HepG2 (cell line): ENCODE measurements around the gene ATL2. TPM values are rescaled to one million over a fixed set of nuclear protein-coding genes. Genes with fewer than 3 reads are reported as not detected.

Experiments
- GATAD2A ChIP-seq: IDR thresholded peaks from 2 replicates; pipeline ENCODE4 v1.6.1; 2016
- HNRNPL ChIP-seq: fragments of 200-400 bp; formaldehyde crosslinking; IDR thresholded peaks from 2 replicates; pipeline ENCODE4 v1.6.1; 2017; ENCODE audit warnings: mild to moderate bottlenecking, low read depth, low read length
- MAZ ChIP-seq, 2 experiments: sonication (generic) in 1 of 2; formaldehyde crosslinking in 1 of 2; IDR thresholded peaks; 2 replicates each; pipeline versions ENCODE4 v1.5.0 to v1.6.1; 2012 to 2020; ENCODE audit warnings: low read depth in 2 of 2, mild to moderate bottlenecking in 2 of 2, borderline replicate concordance in 1 of 2, improper control_type of control experiment in 1 of 2, low read length in 1 of 2, missing genetic modification reagents in 1 of 2, moderate library complexity in 1 of 2
- PAWR ChIP-seq: sonication (generic); formaldehyde crosslinking; IDR thresholded peaks from 2 replicates; pipeline ENCODE4 v1.4.0; 2020; ENCODE audit warnings: missing genetic modification reagents, mild to moderate bottlenecking, borderline replicate concordance
- PREB ChIP-seq: sonication (generic); formaldehyde crosslinking; IDR thresholded peaks from 2 replicates; pipeline ENCODE4 v1.4.0; 2020; ENCODE audit warnings: missing genetic modification reagents
- RFXANK ChIP-seq: IDR thresholded peaks from 2 replicates; pipeline ENCODE4 v1.6.1; 2016
- TRAFD1 ChIP-seq: sonication (generic); formaldehyde crosslinking; IDR thresholded peaks from 2 replicates; pipeline ENCODE4 v1.5.1; 2020; ENCODE audit warnings: missing genetic modification reagents, mild to moderate bottlenecking, borderline replicate concordance
- XRCC5 ChIP-seq: fragments of 200-400 bp; formaldehyde crosslinking; optimal IDR thresholded peaks from 2 replicates; pipeline ENCODE3; 2017; ENCODE audit warnings: mild to moderate bottlenecking, low read length
- ZBTB21 ChIP-seq: sonication (generic); formaldehyde crosslinking; IDR thresholded peaks from 2 replicates; pipeline ENCODE4 v1.4.0; 2020; ENCODE audit warnings: missing genetic modification reagents
- ZFP36L2 ChIP-seq: sonication (generic); formaldehyde crosslinking; IDR thresholded peaks from 2 replicates; pipeline ENCODE4 v1.4.0; 2020; ENCODE audit warnings: missing genetic modification reagents
- ZNF326 ChIP-seq: sonication (generic); formaldehyde crosslinking; IDR thresholded peaks from 2 replicates; pipeline ENCODE4 v1.4.0; 2020; ENCODE audit warnings: missing genetic modification reagents, borderline replicate concordance
- ZNF33B ChIP-seq: sonication (generic); formaldehyde crosslinking; IDR thresholded peaks from 2 replicates; pipeline ENCODE4 v1.5.1; 2020; ENCODE audit warnings: mild to moderate bottlenecking, missing genetic modification reagents
- ZNF550 ChIP-seq: sonication (generic); formaldehyde crosslinking; IDR thresholded peaks from 2 replicates; pipeline ENCODE4 v1.4.0; 2020; ENCODE audit warnings: mild to moderate bottlenecking, missing genetic modification reagents, borderline replicate concordance
- ZNF609 ChIP-seq: sonication (generic); formaldehyde crosslinking; IDR thresholded peaks from 2 replicates; pipeline ENCODE4 v1.4.0; 2020; ENCODE audit warnings: mild to moderate bottlenecking, missing genetic modification reagents, borderline replicate concordance
- ZNF678 ChIP-seq: sonication (generic); formaldehyde crosslinking; IDR thresholded peaks from 2 replicates; pipeline ENCODE4 v1.4.0; 2020; ENCODE audit warnings: mild to moderate bottlenecking, missing genetic modification reagents
- ZNF703 ChIP-seq: sonication (generic); formaldehyde crosslinking; IDR thresholded peaks from 2 replicates; pipeline ENCODE4 v1.5.1; 2020; ENCODE audit warnings: missing genetic modification reagents, mild to moderate bottlenecking, moderate library complexity, borderline replicate concordance
- ZSCAN12 ChIP-seq: sonication (generic); formaldehyde crosslinking; IDR thresholded peaks from 2 replicates; pipeline ENCODE4 v1.9.0; 2021; ENCODE audit warnings: mild to moderate bottlenecking, missing genetic modification reagents
- polyA plus RNA-seq, 8 experiments: library from polyadenylated mRNA; depleted of rRNA in 3 of 8; stranded (reverse) in 7 of 8; unstranded in 1 of 8; fragments of >200 nt; fragmentation: Illumina TruSeq in 4 of 8; extraction: Trizol in 4 of 8; gene quantifications; 2 replicates each; pipeline versions ENCODE4 v1.2.1 to v1.2.3, GENCODE V29; 2011 to 2016; ENCODE audit warnings: low read depth in 4 of 8, missing spikeins in 1 of 8, mixed read lengths in 1 of 8; ENCODE audit not compliant: insufficient read depth in 1 of 8
- total RNA-seq, 5 experiments: library from RNA; depleted of rRNA; stranded (reverse); fragments of >200 nt; fragmentation: Illumina TruSeq; extraction: Trizol; gene quantifications; 2 replicates each; pipeline ENCODE4 v1.2.3, GENCODE V29; 2016; ENCODE audit warnings: low read depth in 1 of 5
- TF ChIP-seq, protein P1 (sequence below): sonication (generic); formaldehyde crosslinking; conservative IDR thresholded peaks from 2 replicates; pipeline ENCODE4 v1.4.0; 2020; ENCODE audit warnings: mild to moderate bottlenecking, missing genetic modification reagents, moderate library complexity

Gene ATL2
- total and polyA plus RNA-seq, 2 of the 13 experiments (the other 11 are each of a cell fraction or from before 2014, with no cell fraction given) = 56.5 to 119 TPM

GRCh38 chr2:38405917-38406596 lies 29.0 kb upstream of the ATL2 start (continued):
- TF ChIP-seq ZNF33B (CRISPR knock-in tag) (no peak), PREB (CRISPR knock-in tag) (no peak), ZNF678 (no peak), ZNF326 (no peak), ZBTB21 (CRISPR knock-in tag) (no peak), ZNF609 (no peak), ZFP36L2 (CRISPR knock-in tag) (no peak), ZNF703 (CRISPR knock-in tag) (no peak), TRAFD1 (CRISPR knock-in tag) (no peak), RFXANK (CRISPR knock-in tag) (no peak), GATAD2A (CRISPR knock-in tag) (no peak), HNRNPL (no peak), XRCC5 (no peak), ZNF550 (CRISPR knock-in tag) (no peak), ZSCAN12 (no peak), PAWR (CRISPR knock-in tag) (no peak), MAZ (IDR thresholded peaks at IDR 0.05; ENCODE audit: borderline replicate concordance, low read depth, low read length) (no peak), MAZ (CRISPR knock-in tag; IDR thresholded peaks at IDR 0.05; ENCODE audit: low read depth) (peak; percentile 60; the same call in 1 of the 2 replicates)
- TF ChIP-seq, protein P1, sequence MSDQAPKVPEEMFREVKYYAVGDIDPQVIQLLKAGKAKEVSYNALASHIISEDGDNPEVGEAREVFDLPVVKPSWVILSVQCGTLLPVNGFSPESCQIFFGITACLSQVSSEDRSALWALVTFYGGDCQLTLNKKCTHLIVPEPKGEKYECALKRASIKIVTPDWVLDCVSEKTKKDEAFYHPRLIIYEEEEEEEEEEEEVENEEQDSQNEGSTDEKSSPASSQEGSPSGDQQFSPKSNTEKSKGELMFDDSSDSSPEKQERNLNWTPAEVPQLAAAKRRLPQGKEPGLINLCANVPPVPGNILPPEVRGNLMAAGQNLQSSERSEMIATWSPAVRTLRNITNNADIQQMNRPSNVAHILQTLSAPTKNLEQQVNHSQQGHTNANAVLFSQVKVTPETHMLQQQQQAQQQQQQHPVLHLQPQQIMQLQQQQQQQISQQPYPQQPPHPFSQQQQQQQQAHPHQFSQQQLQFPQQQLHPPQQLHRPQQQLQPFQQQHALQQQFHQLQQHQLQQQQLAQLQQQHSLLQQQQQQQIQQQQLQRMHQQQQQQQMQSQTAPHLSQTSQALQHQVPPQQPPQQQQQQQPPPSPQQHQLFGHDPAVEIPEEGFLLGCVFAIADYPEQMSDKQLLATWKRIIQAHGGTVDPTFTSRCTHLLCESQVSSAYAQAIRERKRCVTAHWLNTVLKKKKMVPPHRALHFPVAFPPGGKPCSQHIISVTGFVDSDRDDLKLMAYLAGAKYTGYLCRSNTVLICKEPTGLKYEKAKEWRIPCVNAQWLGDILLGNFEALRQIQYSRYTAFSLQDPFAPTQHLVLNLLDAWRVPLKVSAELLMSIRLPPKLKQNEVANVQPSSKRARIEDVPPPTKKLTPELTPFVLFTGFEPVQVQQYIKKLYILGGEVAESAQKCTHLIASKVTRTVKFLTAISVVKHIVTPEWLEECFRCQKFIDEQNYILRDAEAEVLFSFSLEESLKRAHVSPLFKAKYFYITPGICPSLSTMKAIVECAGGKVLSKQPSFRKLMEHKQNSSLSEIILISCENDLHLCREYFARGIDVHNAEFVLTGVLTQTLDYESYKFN (CRISPR knock-in tag) = no peak
